Vagina (tissue), 2 donors: ENCODE measurements around the gene IFIT3. TPM values are rescaled to one million over a fixed set of nuclear protein-coding genes. Genes with fewer than 3 reads are reported as not detected.
A peak's percentile ranks its signal among the peaks of the same experiment; 100 is the strongest.

Experiments used
- DNase-seq, 2 donors: peaks; one replicate each; pipeline ENCODE4 v3.0.0-alpha.2; 2017; ENCODE audit errors: extremely low spot score in 2 of 2
- H3K27ac ChIP-seq: fragments of 200-600 bp; sonication (generic); one replicate; pipeline ENCODE4 v1.5.1; 2019
- H3K27me3 ChIP-seq: fragments of 200-600 bp; sonication (generic); one replicate; pipeline ENCODE4 v1.5.1; 2019
- H3K36me3 ChIP-seq, 2 donors: fragments of 200-600 bp; sonication (generic); one replicate each; pipeline ENCODE4 v1.5.1; 2017 to 2019
- H3K4me1 ChIP-seq: fragments of 200-600 bp; sonication (generic); one replicate; pipeline ENCODE4 v1.5.1; 2019
- H3K4me3 ChIP-seq, 2 donors: fragments of 200-600 bp; sonication (generic); 1 replicate in 1 of 2; 2 replicates in 1 of 2; pipeline ENCODE4 v1.5.1; 2016 to 2019
- H3K9me3 ChIP-seq: fragments of 200-600 bp; sonication (generic); one replicate; pipeline ENCODE4 v1.5.1; 2019
- POLR2A ChIP-seq, 2 donors: fragments of 450-650 bp; IDR thresholded peaks; one replicate each; pipeline ENCODE4 v1.6.1; 2017; ENCODE audit warnings: antibody characterized with exemption in 2 of 2, mild to moderate bottlenecking in 2 of 2, moderate library complexity in 2 of 2
- POLR2AphosphoS5 ChIP-seq, 2 donors: sonication (generic); formaldehyde crosslinking; IDR thresholded peaks; one replicate each; pipeline ENCODE4 v1.9.0; 2017; ENCODE audit warnings: antibody characterized with exemption in 2 of 2, mild to moderate bottlenecking in 2 of 2, low read depth in 1 of 2; ENCODE audit not compliant: insufficient read depth in 1 of 2
- intact Hi-C: fragments of 100-400 bp; cut with DNase I; formaldehyde crosslinking; loops from one replicate; pipeline ENCODE4 v1.15.1; 2023
- total RNA-seq: library from RNA; depleted of rRNA; stranded (reverse); fragments of >200 nt; gene quantifications from one replicate; pipeline ENCODE4 v1.2.3, GENCODE V29; 2016
- TF ChIP-seq, protein P1 (sequence below), 3 experiments: fragments of 450-650 bp in 2 of 3; fragments of 200-600 bp in 1 of 3; sonication (generic) in 1 of 3; IDR thresholded peaks; one replicate each; pipeline ENCODE4 v1.5.1; 2017 to 2019; ENCODE audit warnings: antibody characterized with exemption in 3 of 3, mild to moderate bottlenecking in 2 of 3, moderate library complexity in 2 of 3

Gene IFIT3
- total RNA-seq, 1 donor from 2014 or later = 6.1 TPM

DNA sequence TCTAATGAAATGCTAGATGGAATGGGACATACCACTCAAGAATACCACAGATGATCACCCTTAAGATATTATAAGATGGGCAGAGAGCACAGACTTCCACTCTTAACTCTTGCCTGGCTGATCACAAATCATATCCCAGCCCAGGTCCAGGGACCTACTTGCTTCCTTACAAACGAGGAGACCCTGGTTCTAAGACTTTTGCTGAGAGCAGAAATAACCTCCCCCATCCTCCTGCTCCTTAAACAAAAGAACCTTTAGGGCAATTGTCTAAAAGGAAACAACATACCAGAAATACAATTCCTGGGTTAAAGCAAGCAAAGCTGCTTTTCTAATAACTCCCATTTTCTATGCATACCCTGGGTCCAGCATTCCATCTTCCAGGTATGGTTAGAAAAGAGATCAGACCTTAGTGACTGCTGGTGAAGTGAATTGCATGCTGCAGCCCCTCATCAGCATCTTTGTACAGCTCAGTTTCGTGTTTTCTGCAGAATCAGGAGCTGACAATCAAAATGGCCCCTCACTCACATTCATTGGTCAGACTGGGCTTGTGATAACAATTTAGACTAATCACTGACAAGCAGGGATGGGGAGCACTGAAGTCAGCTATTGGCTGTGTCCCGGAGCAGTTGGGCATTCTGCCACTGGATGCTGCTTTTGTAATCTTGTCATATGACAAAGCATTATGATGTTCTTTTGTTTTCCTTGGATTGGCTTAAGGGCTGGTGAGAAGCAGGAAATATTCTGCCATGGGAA lies 14.6 kb downstream of the IFIT3 start:
- TF ChIP-seq POLR2AphosphoS5 (IDR thresholded peaks at IDR 0.05; ENCODE audit: insufficient read depth in 1 of 2, low read depth in 1 of 2) (peak in 1 of 2 donors; percentile 67), POLR2A (IDR thresholded peaks at IDR 0.05) (no peak)
- Histone ChIP-seq H3K9me3 (no peaks in the 10 kb centered on the region), H3K27ac (no peak overlapping the region), H3K4me1 (peaks cover 3% of the 10 kb centered on the region), H3K27me3 (no peaks in the 10 kb centered on the region), H3K4me3 (no peak overlapping the region), H3K36me3 (peaks cover 0 to 20% of the 10 kb centered on the region in 2 donors)
- DNase-seq = no peak
- intact Hi-C loops = no loop called here

DNA sequence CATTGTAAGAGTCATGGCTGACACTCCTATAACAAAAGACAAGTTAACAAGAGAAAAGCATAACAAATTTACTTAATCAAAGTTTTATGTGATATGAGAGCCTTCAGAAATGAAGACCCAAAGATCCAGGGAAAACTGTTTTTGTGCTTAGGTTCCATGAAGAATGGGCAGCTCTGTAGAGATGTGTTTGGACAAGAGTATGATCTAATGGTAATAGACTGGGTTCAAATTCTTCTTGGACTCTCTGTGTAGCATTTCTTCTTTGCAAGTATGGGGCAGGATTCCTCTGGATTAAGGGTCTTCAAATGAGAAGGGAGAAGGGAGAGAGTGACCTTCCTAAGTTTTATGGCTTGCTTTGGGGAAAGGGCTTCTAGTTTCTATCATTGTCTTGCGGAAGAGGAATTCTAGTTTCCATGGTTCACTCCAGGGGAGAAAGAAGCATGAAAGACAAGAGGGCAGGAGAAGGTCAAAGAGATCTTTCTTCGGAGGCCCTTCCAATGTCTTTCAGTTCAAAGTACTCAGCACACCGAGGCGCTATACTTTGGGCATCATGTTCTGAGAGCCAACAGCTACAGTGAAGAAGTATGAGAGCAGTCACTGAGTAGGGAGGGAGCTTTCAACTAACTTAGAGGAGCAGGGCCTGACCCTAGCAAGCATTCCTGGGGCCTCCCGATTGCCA lies 15.4 kb downstream of the IFIT3 start:
- Histone ChIP-seq H3K27me3 (no peaks in the 10 kb centered on the region), H3K4me3 (no peak overlapping the region), H3K4me1 (peaks cover 8% of the 10 kb centered on the region), H3K27ac (no peak overlapping the region), H3K36me3 (peaks cover 0 to 19% of the 10 kb centered on the region in 2 donors), H3K9me3 (no peaks in the 10 kb centered on the region)
- TF ChIP-seq, protein P1, sequence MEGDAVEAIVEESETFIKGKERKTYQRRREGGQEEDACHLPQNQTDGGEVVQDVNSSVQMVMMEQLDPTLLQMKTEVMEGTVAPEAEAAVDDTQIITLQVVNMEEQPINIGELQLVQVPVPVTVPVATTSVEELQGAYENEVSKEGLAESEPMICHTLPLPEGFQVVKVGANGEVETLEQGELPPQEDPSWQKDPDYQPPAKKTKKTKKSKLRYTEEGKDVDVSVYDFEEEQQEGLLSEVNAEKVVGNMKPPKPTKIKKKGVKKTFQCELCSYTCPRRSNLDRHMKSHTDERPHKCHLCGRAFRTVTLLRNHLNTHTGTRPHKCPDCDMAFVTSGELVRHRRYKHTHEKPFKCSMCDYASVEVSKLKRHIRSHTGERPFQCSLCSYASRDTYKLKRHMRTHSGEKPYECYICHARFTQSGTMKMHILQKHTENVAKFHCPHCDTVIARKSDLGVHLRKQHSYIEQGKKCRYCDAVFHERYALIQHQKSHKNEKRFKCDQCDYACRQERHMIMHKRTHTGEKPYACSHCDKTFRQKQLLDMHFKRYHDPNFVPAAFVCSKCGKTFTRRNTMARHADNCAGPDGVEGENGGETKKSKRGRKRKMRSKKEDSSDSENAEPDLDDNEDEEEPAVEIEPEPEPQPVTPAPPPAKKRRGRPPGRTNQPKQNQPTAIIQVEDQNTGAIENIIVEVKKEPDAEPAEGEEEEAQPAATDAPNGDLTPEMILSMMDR (IDR thresholded peaks at IDR 0.05) = no peak
- TF ChIP-seq POLR2A (IDR thresholded peaks at IDR 0.05) = no peak
- no peak for TF ChIP-seq POLR2AphosphoS5 (IDR thresholded peaks at IDR 0.05; ENCODE audit: insufficient read depth in 1 of 2, low read depth in 1 of 2)
- intact Hi-C loops = no loop called here
- DNase-seq = no peak

DNA sequence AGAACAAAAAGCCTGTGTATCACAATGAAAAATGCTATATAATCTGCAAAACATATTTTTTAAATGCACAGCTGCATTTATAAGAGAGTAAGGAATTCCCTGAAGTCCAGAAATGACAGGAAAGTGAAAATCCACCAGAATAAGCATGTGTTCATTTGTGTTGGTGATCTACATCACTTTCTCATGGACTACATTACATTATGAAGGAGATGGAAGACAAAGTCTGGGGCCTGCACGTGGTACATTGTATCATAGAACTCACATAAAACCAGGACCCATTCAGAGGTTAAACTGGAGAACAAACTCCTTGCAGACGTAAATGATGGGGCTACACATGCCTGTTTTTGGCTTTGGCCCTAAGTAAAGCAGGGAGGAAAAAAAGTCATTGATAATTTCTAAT lies 16.4 kb downstream of the IFIT3 start:
- Histone ChIP-seq H3K9me3 (no peaks in the 10 kb centered on the region), H3K27ac (no peak overlapping the region), H3K4me3 (no peak overlapping the region), H3K36me3 (peaks cover 0 to 9% of the 10 kb centered on the region in 2 donors), H3K4me1 (peaks cover 13% of the 10 kb centered on the region), H3K27me3 (no peaks in the 10 kb centered on the region)
- intact Hi-C loops = no loop called here
- TF ChIP-seq POLR2AphosphoS5 (IDR thresholded peaks at IDR 0.05; ENCODE audit: insufficient read depth in 1 of 2, low read depth in 1 of 2) (no peak), POLR2A (IDR thresholded peaks at IDR 0.05) (no peak)
- TF ChIP-seq, protein P1 (IDR thresholded peaks at IDR 0.05) = no peak
- no peak for DNase-seq

DNA sequence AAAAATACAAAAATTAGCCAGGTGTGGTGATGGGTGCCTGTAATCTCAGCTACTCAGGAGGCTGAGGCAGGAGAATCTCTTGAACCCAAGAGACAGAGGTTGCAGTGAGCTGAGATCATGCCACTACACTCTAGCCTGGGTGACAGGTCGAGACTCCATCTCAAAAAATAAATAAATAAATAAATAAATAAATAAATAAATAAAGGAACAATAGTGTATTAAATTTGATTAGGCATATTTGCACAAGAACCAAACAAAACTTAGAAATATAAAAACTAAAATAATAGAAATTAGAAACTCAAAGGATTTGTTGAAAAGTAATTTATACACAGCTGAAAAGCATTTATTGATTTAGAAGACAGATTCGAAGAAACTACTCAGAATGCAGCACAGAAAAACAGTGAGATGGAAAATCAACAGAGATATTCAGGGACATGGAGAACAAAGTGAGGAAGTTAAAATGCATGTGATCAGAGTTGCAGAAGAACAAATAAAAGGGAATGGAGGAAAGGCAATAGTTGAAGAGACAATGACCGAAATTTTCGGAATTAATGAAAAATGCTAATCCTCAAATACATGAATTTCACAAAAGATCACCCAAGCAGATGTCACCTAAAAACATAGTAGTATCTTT lies 17.7 kb downstream of the IFIT3 start:
- Histone ChIP-seq H3K4me3 (no peak overlapping the region), H3K4me1 (peaks cover 17% of the 10 kb centered on the region), H3K27ac (peak overlapping the region; percentile 2), H3K9me3 (no peaks in the 10 kb centered on the region), H3K27me3 (no peaks in the 10 kb centered on the region), H3K36me3 (no peaks in the 10 kb centered on the region)
- no peak for DNase-seq
- TF ChIP-seq POLR2AphosphoS5 (IDR thresholded peaks at IDR 0.05; ENCODE audit: insufficient read depth in 1 of 2, low read depth in 1 of 2) = no peak
- TF ChIP-seq POLR2A (IDR thresholded peaks at IDR 0.05) = no peak
- TF ChIP-seq, protein P1 (IDR thresholded peaks at IDR 0.05) = no peak
- intact Hi-C loops = no loop called here

DNA sequence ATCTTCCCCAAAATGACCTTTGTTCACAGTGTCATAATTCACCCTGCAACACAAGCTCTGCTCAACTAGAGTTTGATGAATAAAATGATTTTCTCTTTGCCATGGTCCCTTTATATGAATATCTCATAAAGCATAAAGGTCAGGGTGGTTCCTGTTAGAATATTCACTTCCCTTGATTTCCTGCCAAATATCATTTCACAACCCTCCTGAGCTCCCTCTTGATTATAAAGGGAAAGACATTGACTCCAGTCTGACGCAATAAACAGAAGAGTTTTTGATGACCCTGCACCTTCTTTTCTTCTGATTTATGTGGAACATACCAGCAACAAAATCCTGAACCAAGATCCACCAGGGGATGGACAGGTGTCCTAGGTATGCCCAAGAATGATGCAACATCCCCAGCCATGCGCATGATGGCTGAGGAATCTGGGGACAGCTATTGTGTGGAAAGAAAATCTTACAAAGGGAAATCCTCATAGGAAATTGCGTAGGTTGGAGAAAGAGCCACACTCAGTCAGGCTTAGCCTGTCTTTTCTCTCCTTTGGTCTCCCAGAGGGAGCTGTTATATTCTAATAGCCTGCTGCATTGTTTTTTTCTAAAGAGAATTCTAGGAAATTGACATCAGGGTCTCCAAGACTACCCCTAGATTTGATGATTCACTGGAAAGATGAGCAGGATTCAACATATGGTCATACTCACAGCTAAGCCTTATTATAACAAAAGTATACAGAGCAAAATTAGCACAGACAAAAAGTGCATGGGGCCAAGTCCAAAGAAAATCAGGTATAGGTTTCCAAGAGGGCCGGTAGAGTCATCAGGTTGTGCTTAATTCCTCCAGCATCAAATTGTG lies 18.8 kb downstream of the IFIT3 start:
- intact Hi-C loops = no loop called here
- Histone ChIP-seq H3K9me3 (no peaks in the 10 kb centered on the region), H3K4me1 (peaks cover 28% of the 10 kb centered on the region), H3K36me3 (no peaks in the 10 kb centered on the region), H3K27ac (peak overlapping the region; percentile 2), H3K4me3 (no peak overlapping the region), H3K27me3 (no peaks in the 10 kb centered on the region)
- no peak for DNase-seq
- TF ChIP-seq POLR2A (IDR thresholded peaks at IDR 0.05) (no peak), POLR2AphosphoS5 (IDR thresholded peaks at IDR 0.05; ENCODE audit: insufficient read depth in 1 of 2, low read depth in 1 of 2) (peak in 1 of 2 donors; percentile 70)
- TF ChIP-seq, protein P1 (IDR thresholded peaks at IDR 0.05) = no peak
